ENCODE measurements around the gene DENND10.
A peak's percentile ranks its signal among the peaks of the same experiment; 100 is the strongest.
"Not testable (repeated sequence)": the region's sequence is repeated elsewhere in the genome, so short reads cannot be mapped to it uniquely, and the experiment has no call there.

The DENND10 gene

GRCh38 chr10:119132521-119133345 lies 28.8 kb downstream of the DENND10 start:
- Histone ChIP-seq H3K27me3 (ENCODE audit: insufficient read depth, low read depth) (no peaks in the 10 kb centered on the region), H3K79me2 (ENCODE audit: insufficient read depth, low read depth) (no peaks in the 10 kb centered on the region), H3K4me2 (no peak overlapping the region), H3K27ac (peak overlapping the region; percentile 64; the same call in 1 of the 2 replicates), H2AFZ (ENCODE audit: low read depth) (no peak overlapping the region), H3K36me3 (ENCODE audit: insufficient read depth) (peaks cover 7% of the 10 kb centered on the region; the same call in 1 of the 2 replicates), H3K9ac (no peak overlapping the region), H3K4me3 (IDR thresholded peaks at IDR 0.05; ENCODE audit: insufficient read depth, low read depth, low read length) (no peak overlapping the region), H3K4me1 (ENCODE audit: low read depth, poor library complexity, severe bottlenecking) (peaks cover 42% of the 10 kb centered on the region), H4K20me1 (ENCODE audit: insufficient read depth) (no peaks in the 10 kb centered on the region)
- TF ChIP-seq, protein P1, sequence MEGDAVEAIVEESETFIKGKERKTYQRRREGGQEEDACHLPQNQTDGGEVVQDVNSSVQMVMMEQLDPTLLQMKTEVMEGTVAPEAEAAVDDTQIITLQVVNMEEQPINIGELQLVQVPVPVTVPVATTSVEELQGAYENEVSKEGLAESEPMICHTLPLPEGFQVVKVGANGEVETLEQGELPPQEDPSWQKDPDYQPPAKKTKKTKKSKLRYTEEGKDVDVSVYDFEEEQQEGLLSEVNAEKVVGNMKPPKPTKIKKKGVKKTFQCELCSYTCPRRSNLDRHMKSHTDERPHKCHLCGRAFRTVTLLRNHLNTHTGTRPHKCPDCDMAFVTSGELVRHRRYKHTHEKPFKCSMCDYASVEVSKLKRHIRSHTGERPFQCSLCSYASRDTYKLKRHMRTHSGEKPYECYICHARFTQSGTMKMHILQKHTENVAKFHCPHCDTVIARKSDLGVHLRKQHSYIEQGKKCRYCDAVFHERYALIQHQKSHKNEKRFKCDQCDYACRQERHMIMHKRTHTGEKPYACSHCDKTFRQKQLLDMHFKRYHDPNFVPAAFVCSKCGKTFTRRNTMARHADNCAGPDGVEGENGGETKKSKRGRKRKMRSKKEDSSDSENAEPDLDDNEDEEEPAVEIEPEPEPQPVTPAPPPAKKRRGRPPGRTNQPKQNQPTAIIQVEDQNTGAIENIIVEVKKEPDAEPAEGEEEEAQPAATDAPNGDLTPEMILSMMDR (conservative IDR thresholded peaks at IDR 0.05; ENCODE audit: low read depth, low read length): no peak

DNA sequence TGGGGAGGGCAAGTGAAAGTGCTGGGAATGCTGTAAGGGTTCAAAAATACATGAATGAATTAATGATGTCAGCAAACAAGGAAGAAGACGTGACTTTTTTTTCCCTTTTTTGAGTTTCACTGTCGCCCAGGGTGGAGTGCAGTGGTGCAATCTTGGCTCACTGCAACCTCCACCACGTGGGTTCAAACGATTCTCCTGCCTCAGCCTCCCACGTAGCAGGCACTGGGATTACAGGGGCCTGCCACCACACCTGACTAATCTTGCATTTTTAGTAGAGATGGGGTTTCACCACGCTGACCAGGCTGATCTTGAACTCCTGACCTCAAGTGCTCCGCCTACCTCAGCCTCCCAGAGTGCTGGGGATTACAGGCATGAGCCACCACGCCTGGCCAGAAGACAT lies 30.0 kb downstream of the DENND10 start:
- H3K79me2 ChIP-seq (ENCODE audit: insufficient read depth, low read depth): no peaks in the 10 kb centered on the region
- H3K9ac ChIP-seq: no peak overlapping the region
- H3K27me3 ChIP-seq (ENCODE audit: insufficient read depth, low read depth): no peaks in the 10 kb centered on the region
- no peak overlapping the region for H3K4me3 ChIP-seq (IDR thresholded peaks at IDR 0.05; ENCODE audit: insufficient read depth, low read depth, low read length)
- TF ChIP-seq, protein P1 (conservative IDR thresholded peaks at IDR 0.05; ENCODE audit: low read depth, low read length): no peak
- no peak overlapping the region for H2AFZ ChIP-seq (ENCODE audit: low read depth)
- H3K4me2 ChIP-seq: no peak overlapping the region
- H3K4me1 ChIP-seq (ENCODE audit: low read depth, poor library complexity, severe bottlenecking): peaks cover 54% of the 10 kb centered on the region
- H4K20me1 ChIP-seq (ENCODE audit: insufficient read depth): no peaks in the 10 kb centered on the region
- peaks cover 7% of the 10 kb centered on the region; the same call in 1 of the 2 replicates for H3K36me3 ChIP-seq (ENCODE audit: insufficient read depth)
- no peak overlapping the region for H3K27ac ChIP-seq

DNA sequence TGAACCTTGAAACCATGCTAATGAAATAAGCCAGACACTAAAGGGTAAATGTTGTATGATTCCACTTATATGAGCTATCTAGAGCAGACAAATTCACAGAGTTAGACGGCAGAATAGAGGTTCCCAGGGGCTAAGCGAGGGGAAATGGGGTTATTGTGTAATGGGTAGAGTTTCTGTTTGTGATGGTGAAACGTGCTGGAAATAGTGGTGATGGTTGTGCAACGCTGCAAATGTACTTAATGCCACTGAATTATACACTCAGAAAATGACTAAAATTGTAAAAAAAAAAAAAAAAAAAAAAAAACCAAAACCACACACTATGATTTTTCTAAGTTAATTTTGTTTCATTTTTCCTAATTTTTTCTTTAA lies 31.6 kb downstream of the DENND10 start:
- no peak overlapping the region for H3K4me3 ChIP-seq (IDR thresholded peaks at IDR 0.05; ENCODE audit: insufficient read depth, low read depth, low read length)
- no peak overlapping the region for H3K9ac ChIP-seq
- no peak overlapping the region for H3K4me2 ChIP-seq
- no peak overlapping the region for H2AFZ ChIP-seq (ENCODE audit: low read depth)
- H4K20me1 ChIP-seq (ENCODE audit: insufficient read depth): no peaks in the 10 kb centered on the region
- H3K4me1 ChIP-seq (ENCODE audit: low read depth, poor library complexity, severe bottlenecking): peaks cover 59% of the 10 kb centered on the region
- TF ChIP-seq, protein P1 (conservative IDR thresholded peaks at IDR 0.05; ENCODE audit: low read depth, low read length): no peak
- no peaks in the 10 kb centered on the region for H3K79me2 ChIP-seq (ENCODE audit: insufficient read depth, low read depth)
- H3K27me3 ChIP-seq (ENCODE audit: insufficient read depth, low read depth): no peaks in the 10 kb centered on the region
- H3K36me3 ChIP-seq (ENCODE audit: insufficient read depth): peaks cover 7% of the 10 kb centered on the region; the same call in 1 of the 2 replicates
- H3K27ac ChIP-seq: no peak overlapping the region

GRCh38 chr10:119136084-119136483 lies 32.2 kb downstream of the DENND10 start:
- H4K20me1 ChIP-seq (ENCODE audit: insufficient read depth): no peaks in the 10 kb centered on the region
- TF ChIP-seq, protein P1 (conservative IDR thresholded peaks at IDR 0.05; ENCODE audit: low read depth, low read length): no peak
- no peak overlapping the region for H3K4me2 ChIP-seq
- peaks cover 53% of the 10 kb centered on the region for H3K4me1 ChIP-seq (ENCODE audit: low read depth, poor library complexity, severe bottlenecking)
- no peak overlapping the region for H3K4me3 ChIP-seq (IDR thresholded peaks at IDR 0.05; ENCODE audit: insufficient read depth, low read depth, low read length)
- H3K27me3 ChIP-seq (ENCODE audit: insufficient read depth, low read depth): no peaks in the 10 kb centered on the region
- H3K27ac ChIP-seq: no peak overlapping the region
- H3K36me3 ChIP-seq (ENCODE audit: insufficient read depth): peaks cover 7% of the 10 kb centered on the region; the same call in 1 of the 2 replicates
- H3K9ac ChIP-seq: no peak overlapping the region
- H3K79me2 ChIP-seq (ENCODE audit: insufficient read depth, low read depth): no peaks in the 10 kb centered on the region
- H2AFZ ChIP-seq (ENCODE audit: low read depth): no peak overlapping the region

DNA sequence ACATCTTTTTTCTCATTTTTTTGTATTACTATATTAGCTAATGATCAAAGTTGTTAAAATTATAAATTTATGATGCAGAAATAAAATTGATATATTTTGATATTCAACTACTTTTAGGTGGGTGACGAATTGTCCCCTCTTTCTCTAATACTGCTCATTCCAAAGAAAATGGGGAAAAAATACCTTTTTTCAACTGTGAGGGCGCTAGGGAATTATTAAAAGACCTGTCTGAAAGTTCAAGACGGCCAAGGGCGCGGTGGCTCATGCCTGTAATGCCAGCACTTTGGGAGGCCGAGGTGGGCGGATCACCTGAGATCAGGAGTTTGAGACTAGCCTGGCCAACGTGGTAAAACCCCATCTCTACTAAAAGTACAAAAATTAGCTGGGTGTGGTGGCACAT lies 34.0 kb downstream of the DENND10 start:
- not testable (repeated sequence) for H3K9ac ChIP-seq; H3K27me3 ChIP-seq (ENCODE audit: insufficient read depth, low read depth); H3K36me3 ChIP-seq (ENCODE audit: insufficient read depth); H2AFZ ChIP-seq (ENCODE audit: low read depth); H3K79me2 ChIP-seq (ENCODE audit: insufficient read depth, low read depth); H3K4me3 ChIP-seq (IDR thresholded peaks at IDR 0.05; ENCODE audit: insufficient read depth, low read depth, low read length); H4K20me1 ChIP-seq (ENCODE audit: insufficient read depth)
- Histone ChIP-seq H3K4me1 (ENCODE audit: low read depth, poor library complexity, severe bottlenecking) (peaks cover 38% of the 10 kb centered on the region), H3K27ac (peak overlapping the region; percentile 29; the same call in 1 of the 2 replicates), H3K4me2 (peak overlapping the region; percentile 42)
